AG09309 (cell line): ENCODE results near the gene KCNH1.
"Not testable (repeated sequence)": the region's sequence is repeated elsewhere in the genome, so short reads cannot be mapped to it uniquely, and the experiment has no call there.

Experiments
- DNase-seq: peaks from one replicate; pipeline ENCODE4 v3.0.0-alpha.2; 2010; ENCODE audit warnings: low read depth
- H3K4me3 ChIP-seq: 2 replicates; pipeline ENCODE4 v1.5.1; 2011; ENCODE audit warnings: mild to moderate bottlenecking, low read depth, low read length, moderate library complexity; ENCODE audit not compliant: control insufficient read depth
- CTCF ChIP-seq: IDR thresholded peaks from 2 replicates; pipeline ENCODE4 v1.5.1; 2011; ENCODE audit warnings: mild to moderate bottlenecking, low read depth, low read length, inconsistent platforms; ENCODE audit not compliant: insufficient read depth, control insufficient read depth; ENCODE audit errors: missing control alignments

Gene KCNH1

GRCh38 chr1:211089536-211089935, 44.4 kb downstream of the KCNH1 start:
- DNase-seq = no peak
- TF ChIP-seq CTCF = no peak
- no peak overlapping the region for H3K4me3 ChIP-seq

GRCh38 chr1:211088156-211088555, 45.8 kb downstream of the KCNH1 start:
- H3K4me3 ChIP-seq = no peak overlapping the region
- TF ChIP-seq CTCF = no peak
- no peak for DNase-seq

- TF ChIP-seq CTCF = no peak
- no peak overlapping the region for H3K4me3 ChIP-seq
- DNase-seq = no peak
These were observed 51.1 kb downstream of the KCNH1 start for GRCh38 chr1:211082824-211083223.

DNA sequence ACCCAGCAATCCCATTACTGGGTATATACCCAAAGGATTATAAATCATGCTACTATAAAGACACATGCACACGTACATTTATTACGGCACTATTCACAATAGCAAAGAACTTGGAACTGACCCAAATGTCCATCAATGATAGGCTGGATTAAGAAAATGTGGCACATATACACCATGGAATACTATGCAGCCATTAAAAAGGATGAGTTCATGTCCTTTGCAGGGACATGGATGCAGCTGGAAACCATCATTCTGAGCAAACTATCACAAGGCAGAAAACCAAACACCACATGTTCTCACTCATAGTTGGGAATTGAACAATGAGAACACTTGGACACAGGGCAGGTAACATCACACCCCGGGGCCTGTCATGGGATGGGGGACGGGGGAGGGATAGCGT, 52.5 kb downstream of the KCNH1 start:
- H3K4me3 ChIP-seq, DNase-seq: not testable (repeated sequence)

- TF ChIP-seq CTCF = no peak
- DNase-seq = no peak
- no peak overlapping the region for H3K4me3 ChIP-seq
These were observed 65.0 kb downstream of the KCNH1 start for GRCh38 chr1:211068976-211069375.

- no peak for DNase-seq
- no peak for TF ChIP-seq CTCF
- no peak overlapping the region for H3K4me3 ChIP-seq
These were observed 67.1 kb downstream of the KCNH1 start for GRCh38 chr1:211066781-211067384.

DNA sequence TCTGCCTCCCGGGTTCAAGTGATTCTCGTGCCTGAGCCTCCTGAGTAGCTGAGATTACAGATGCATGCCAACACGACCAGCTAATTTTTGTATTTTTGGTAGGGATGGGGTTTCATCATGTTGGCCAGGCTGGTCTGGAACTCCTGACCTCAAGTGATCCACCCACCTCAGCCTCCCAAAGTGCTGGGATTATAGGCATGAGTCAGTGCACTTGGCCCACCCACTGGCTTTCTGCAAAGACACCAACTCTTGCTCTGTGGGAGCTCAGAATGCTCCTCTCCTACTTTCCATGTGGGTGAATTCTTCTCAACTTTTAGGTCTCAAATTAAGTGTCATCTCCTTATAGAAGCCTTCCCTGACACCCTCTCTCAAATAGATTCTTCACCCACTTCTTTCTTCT, 92.1 kb downstream of the KCNH1 start:
- not testable (repeated sequence) for H3K4me3 ChIP-seq, DNase-seq

GRCh38 chr1:211037095-211037494, 96.9 kb downstream of the KCNH1 start:
- TF ChIP-seq CTCF = no peak
- no peak overlapping the region for H3K4me3 ChIP-seq
- DNase-seq = peak; percentile 89
